ENCODE measurements around the gene CD4. TPM values are rescaled to one million over a fixed set of nuclear protein-coding genes. Genes with fewer than 3 reads are reported as not detected.
A peak's percentile ranks its signal among the peaks of the same experiment; 100 is the strongest.
"Not testable (repeated sequence)": the region's sequence is repeated elsewhere in the genome, so short reads cannot be mapped to it uniquely, and the experiment has no call there.

Gene CD4
- total RNA-seq, 1 donor from 2014 or later = 0.70 TPM

- Mint-ChIP-seq H3K4me3 (ENCODE audit: unreplicated experiment) (no peak overlapping the region), H3K36me3 (ENCODE audit: low read depth) (peaks cover 39% of the 10 kb centered on the region), H3K27ac (ENCODE audit: unreplicated experiment) (no peak overlapping the region), H3K27me3 (ENCODE audit: low read depth) (no peaks in the 10 kb centered on the region), H3K4me1 (ENCODE audit: low read depth) (peaks cover 8% of the 10 kb centered on the region), H3K9me3 (ENCODE audit: low read depth) (no peaks in the 10 kb centered on the region)
- TF ChIP-seq CTCF (IDR thresholded peaks at IDR 0.05) = no peak
- DNase-seq (ENCODE audit: low spot score) = peak; percentile 60
Observed at GRCh38 chr12:6863033-6863432, 73.7 kb downstream of the CD4 start.

- peak; percentile 84 for DNase-seq (ENCODE audit: low spot score)
- no peaks in the 10 kb centered on the region for H3K9me3 Mint-ChIP-seq (ENCODE audit: low read depth)
- H3K27me3 Mint-ChIP-seq (ENCODE audit: low read depth) = no peaks in the 10 kb centered on the region
- peaks cover 16% of the 10 kb centered on the region for H3K4me1 Mint-ChIP-seq (ENCODE audit: low read depth)
- H3K36me3 Mint-ChIP-seq (ENCODE audit: low read depth) = peaks cover 37% of the 10 kb centered on the region
- no peak overlapping the region for H3K4me3 Mint-ChIP-seq (ENCODE audit: unreplicated experiment)
- TF ChIP-seq CTCF (IDR thresholded peaks at IDR 0.05) = no peak
- no peak overlapping the region for H3K27ac Mint-ChIP-seq (ENCODE audit: unreplicated experiment)
Observed at GRCh38 chr12:6863586-6864321, 74.4 kb downstream of the CD4 start.

- H3K9me3 Mint-ChIP-seq (ENCODE audit: low read depth); H3K27me3 Mint-ChIP-seq (ENCODE audit: low read depth); H3K4me3 Mint-ChIP-seq (ENCODE audit: unreplicated experiment): not testable (repeated sequence)
- H3K36me3 Mint-ChIP-seq (ENCODE audit: low read depth) = peaks cover 38% of the 10 kb centered on the region
- H3K27ac Mint-ChIP-seq (ENCODE audit: unreplicated experiment) = peak overlapping the region; percentile 36
- peaks cover 29% of the 10 kb centered on the region for H3K4me1 Mint-ChIP-seq (ENCODE audit: low read depth)
- peak; percentile 24 for DNase-seq (ENCODE audit: low spot score)
Observed at GRCh38 chr12:6865307-6865706, 76.0 kb downstream of the CD4 start.

- Mint-ChIP-seq H3K4me1 (ENCODE audit: low read depth) (peaks cover 39% of the 10 kb centered on the region), H3K27ac (ENCODE audit: unreplicated experiment) (peak overlapping the region; percentile 90)
Observed at GRCh38 chr12:6866163-6866919, 77.0 kb downstream of the CD4 start.

GRCh38 chr12:6866920-6867412, 77.6 kb downstream of the CD4 start:
- H3K9me3 Mint-ChIP-seq (ENCODE audit: low read depth) = no peaks in the 10 kb centered on the region
- TF ChIP-seq CTCF (IDR thresholded peaks at IDR 0.05) = no peak
- H3K27me3 Mint-ChIP-seq (ENCODE audit: low read depth) = no peaks in the 10 kb centered on the region
- peaks cover 31% of the 10 kb centered on the region for H3K36me3 Mint-ChIP-seq (ENCODE audit: low read depth)
- peak; percentile 92 for DNase-seq (ENCODE audit: low spot score)
- peak overlapping the region; percentile 95 for H3K4me3 Mint-ChIP-seq (ENCODE audit: unreplicated experiment)
- H3K27ac Mint-ChIP-seq (ENCODE audit: unreplicated experiment) = peak overlapping the region; percentile 90
- H3K4me1 Mint-ChIP-seq (ENCODE audit: low read depth) = peaks cover 46% of the 10 kb centered on the region

More at GRCh38 chr12:6866163-6866919, 77.0 kb downstream of the CD4 start:
- H3K9me3 Mint-ChIP-seq (ENCODE audit: low read depth) = no peaks in the 10 kb centered on the region
- TF ChIP-seq CTCF (IDR thresholded peaks at IDR 0.05) = no peak
- H3K27me3 Mint-ChIP-seq (ENCODE audit: low read depth) = no peaks in the 10 kb centered on the region
- peak overlapping the region; percentile 95 for H3K4me3 Mint-ChIP-seq (ENCODE audit: unreplicated experiment)
- DNase-seq (ENCODE audit: low spot score) = peak; percentile 86
- peaks cover 33% of the 10 kb centered on the region for H3K36me3 Mint-ChIP-seq (ENCODE audit: low read depth)
